IMR-90 (cell line): ENCODE results near the gene SMAD2. TPM values are rescaled to one million over a fixed set of nuclear protein-coding genes. Genes with fewer than 3 reads are reported as not detected.

ENCODE experiments used
- ATAC-seq: fragments of 200-7000 bp; cut with Tn5 transposase; 2 replicates; pipeline ENCODE4 v1.9.1; 2020; ENCODE audit warnings: low read depth, mild to moderate bottlenecking, moderate library complexity
- BruUV-seq: library from RNA; stranded (reverse); fragments of 400-500 nt; replicated peaks from 2 replicates; lab custom pipeline; 2021; lab: Mats Ljungman, UMichigan
- CTCF ChIA-PET: fragments of 300-600 bp; formaldehyde crosslinking; extraction: SDS; loops from one replicate; lab custom pipeline; 2021; ENCODE audit warnings: antibody characterized with exemption; lab: Yijun Ruan, JAX
- POLR2A ChIA-PET: fragments of 300-600 bp; sonication (Branson Sonifier 250); formaldehyde crosslinking; loops from one replicate; lab custom pipeline; 2022; ENCODE audit warnings: antibody characterized with exemption; ENCODE audit not compliant: unreplicated experiment; lab: Charles Lee
- DNase-seq: peaks from one replicate; pipeline ENCODE4 v3.0.0; 2013
- H2AFZ ChIP-seq: replicated peaks from 2 replicates; pipeline ENCODE3; 2013; ENCODE audit warnings: low read length, mild to moderate bottlenecking; ENCODE audit not compliant: poor library complexity
- H2AK5ac ChIP-seq: 2 replicates; pipeline ENCODE4 v1.6.1; 2013; ENCODE audit warnings: low read depth, low read length, inconsistent platforms
- H2AK9ac ChIP-seq: replicated peaks from 2 replicates; pipeline ENCODE3; 2013; ENCODE audit warnings: mild to moderate bottlenecking, low read depth, low read length, moderate library complexity; ENCODE audit not compliant: poor library complexity
- H2BK120ac ChIP-seq: 2 replicates; pipeline ENCODE4 v1.6.1; 2013; ENCODE audit warnings: low read depth, low read length, inconsistent platforms
- H2BK15ac ChIP-seq: 3 replicates; pipeline ENCODE4 v1.6.1; 2013; ENCODE audit warnings: low read depth, low read length, inconsistent platforms
- H2BK20ac ChIP-seq: 2 replicates; pipeline ENCODE4 v1.6.1; 2013; ENCODE audit warnings: low read depth, mild to moderate bottlenecking, inconsistent platforms, low read length, moderate library complexity
- H2BK5ac ChIP-seq: 2 replicates; pipeline ENCODE4 v1.6.1; 2013; ENCODE audit warnings: mild to moderate bottlenecking, low read depth, low read length, inconsistent platforms; ENCODE audit not compliant: poor library complexity, severe bottlenecking
- H3K14ac ChIP-seq: replicated peaks from 2 replicates; pipeline ENCODE4 v1.6.1; 2013; ENCODE audit warnings: low read depth, low read length, inconsistent platforms
- H3K18ac ChIP-seq: 2 replicates; pipeline ENCODE4 v1.6.1; 2013; ENCODE audit warnings: low read depth, low read length, control low read depth
- H3K23ac ChIP-seq: 2 replicates; pipeline ENCODE4 v1.6.1; 2013; ENCODE audit warnings: low read depth, low read length, inconsistent platforms
- H3K27ac ChIP-seq: 2 replicates; pipeline ENCODE4 v1.5.1; 2013; ENCODE audit warnings: mild to moderate bottlenecking, control low read depth, low read length; ENCODE audit not compliant: insufficient read depth
- H3K27me3 ChIP-seq: 2 replicates; pipeline ENCODE4 v1.6.1; 2013; ENCODE audit warnings: low read length; ENCODE audit not compliant: control insufficient read depth, insufficient read depth
- H3K36me3 ChIP-seq: 2 replicates; pipeline ENCODE4 v1.6.1; 2013; ENCODE audit warnings: low read length, mixed read lengths; ENCODE audit not compliant: control insufficient read depth, insufficient read depth
- H3K4ac ChIP-seq: 2 replicates; pipeline ENCODE4 v1.6.1; 2013; ENCODE audit warnings: low read depth, low read length, inconsistent platforms
- H3K4me1 ChIP-seq: 2 replicates; pipeline ENCODE4 v1.6.1; 2013; ENCODE audit warnings: low read length, mixed read lengths; ENCODE audit not compliant: control insufficient read depth, insufficient read depth
- H3K4me2 ChIP-seq: 2 replicates; pipeline ENCODE4 v1.6.1; 2013; ENCODE audit warnings: low read depth, mild to moderate bottlenecking, control low read depth, low read length, moderate library complexity
- H3K4me3 ChIP-seq: 2 replicates; pipeline ENCODE4 v1.5.1; 2013; ENCODE audit warnings: low read depth, mild to moderate bottlenecking, control low read depth, low read length, moderate library complexity; ENCODE audit not compliant: insufficient read depth
- H3K56ac ChIP-seq: 2 replicates; pipeline ENCODE4 v1.6.1; 2013; ENCODE audit warnings: low read length, inconsistent platforms; ENCODE audit not compliant: insufficient read depth; ENCODE audit errors: extremely low read depth
- H3K79me1 ChIP-seq, 2 experiments: 2 replicates each; pipeline ENCODE4 v1.6.1; 2013; ENCODE audit warnings: low read length in 2 of 2, inconsistent platforms in 1 of 2, low read depth in 1 of 2
- H3K9ac ChIP-seq: 2 replicates; pipeline ENCODE4 v1.6.1; 2013; ENCODE audit warnings: low read depth, low read length, control low read depth
- H3K9me1 ChIP-seq: 2 replicates; pipeline ENCODE4 v1.6.1; 2013; ENCODE audit warnings: low read length, inconsistent platforms; ENCODE audit not compliant: insufficient read depth
- H3K9me3 ChIP-seq: 2 replicates; pipeline ENCODE4 v1.6.1; 2013; ENCODE audit warnings: low read length; ENCODE audit not compliant: control insufficient read depth, insufficient read depth
- H4K20me1 ChIP-seq: 2 replicates; pipeline ENCODE4 v1.6.1; 2013; ENCODE audit warnings: low read length, inconsistent platforms; ENCODE audit not compliant: insufficient read depth
- H4K5ac ChIP-seq: 2 replicates; pipeline ENCODE4 v1.6.1; 2013; ENCODE audit warnings: mild to moderate bottlenecking, low read depth, low read length, control low read depth
- H4K8ac ChIP-seq, 2 experiments: 2 replicates each; pipeline ENCODE4 v1.6.1; 2013; ENCODE audit warnings: low read depth in 2 of 2, low read length in 2 of 2, control low read depth in 1 of 2, inconsistent platforms in 1 of 2
- H4K91ac ChIP-seq: 2 replicates; pipeline ENCODE4 v1.6.1; 2013; ENCODE audit warnings: low read depth, low read length, inconsistent platforms; ENCODE audit not compliant: insufficient read depth
- RFX5 ChIP-seq: IDR thresholded peaks from 2 replicates; pipeline ENCODE4 v1.8.0; 2012; ENCODE audit warnings: low read depth, mild to moderate bottlenecking, low read length, moderate library complexity
- WGBS, 2 experiments: methylation state at CpG; one replicate each; pipeline versions ENCODE4 v1.1.5 to v1.1.7; 2013; ENCODE audit warnings: missing lambda C conversion rate in 2 of 2; ENCODE audit not compliant: insufficient read length in 1 of 2; ENCODE audit errors: extremely low coverage in 2 of 2; 5-methylcytosine and 5-hydroxymethylcytosine counted together
- dilution Hi-C: fragments of 300-500 bp; cut with HindIII; formaldehyde crosslinking; loops from one replicate; pipeline ENCODE4 v1.14.3; 2018; ENCODE audit warnings: low sequenced_read_pairs; ENCODE audit not compliant: unreplicated experiment
- in situ Hi-C: fragments of 300-500 bp; cut with MboI; formaldehyde crosslinking; loops from 3 replicates; pipeline ENCODE4 v1.14.3; 2019; ENCODE audit warnings: low sequenced_read_pairs, inconsistent platforms, mixed read lengths
- intact Hi-C: fragments of 100-400 bp; cut with micrococcal nuclease; formaldehyde crosslinking; loops from 2 replicates; pipeline ENCODE4 v1.10.0; 2022
- polyA plus RNA-seq, 3 experiments: library from polyadenylated mRNA; depleted of rRNA; stranded (reverse); fragments of >200 nt; gene quantifications; 2 replicates each; pipeline ENCODE4 v1.2.3, GENCODE V29; 2012; ENCODE audit warnings: low replicate concordance in 1 of 3
- total RNA-seq: library from RNA; depleted of rRNA; stranded (reverse); fragments of >200 nt; gene quantifications from 2 replicates; pipeline ENCODE4 v1.2.3, GENCODE V29; 2012

The SMAD2 gene
- total and polyA plus RNA-seq, 2 of the 4 experiments (the other 2 are of a cell fraction) = 41.7 to 171 TPM

DNA sequence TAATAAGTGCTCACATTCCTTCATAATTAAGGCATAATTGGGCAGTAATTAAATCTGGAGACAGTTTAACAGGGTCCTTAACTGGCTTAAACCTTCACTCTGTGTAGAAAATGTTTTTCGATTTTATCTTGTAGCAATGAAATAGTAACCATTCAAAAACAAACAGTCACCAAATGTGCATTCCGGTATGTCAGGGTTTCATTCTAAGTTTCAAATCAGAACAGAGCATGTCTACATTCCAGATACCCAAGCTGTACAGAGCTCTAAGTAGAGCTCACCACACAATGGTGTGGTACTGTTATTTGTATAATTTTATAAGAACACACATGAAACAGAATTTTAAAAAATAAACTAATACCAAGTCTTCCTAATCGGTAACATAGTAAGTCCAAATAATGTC lies 52.6 kb downstream of the SMAD2 start:
- CTCF ChIA-PET = no interaction called here
- Histone ChIP-seq H3K14ac (no peak overlapping the region), H4K20me1 (peaks cover 13% of the 10 kb centered on the region)

More for the DNA sequence above, 52.6 kb downstream of the SMAD2 start:
- H2AK5ac ChIP-seq = no peak overlapping the region
- no peak overlapping the region for H3K4ac ChIP-seq
- H4K8ac ChIP-seq = no peak overlapping the region
- POLR2A ChIA-PET = no interaction called here
- H3K4me2 ChIP-seq = no peak overlapping the region
- H2AK9ac ChIP-seq = no peak overlapping the region
- H2BK5ac ChIP-seq = no peak overlapping the region
- H2BK20ac ChIP-seq = no peak overlapping the region
- H2BK15ac ChIP-seq = no peak overlapping the region
- dilution Hi-C loops = no loop called here
- whole genome bisulfite sequencing, 2 experiments = no CpG with 5 or more reads among the region's 3 CpGs
- peaks cover 6% of the 10 kb centered on the region for H3K4me1 ChIP-seq
- H3K18ac ChIP-seq = no peak overlapping the region
- H3K56ac ChIP-seq = no peak overlapping the region
- DNase-seq (peak; percentile 29), ATAC-seq (peak; percentile 65)
- H3K79me1 ChIP-seq = peaks cover 12 to 40% of the 10 kb centered on the region in 2 experiments
- H3K9me1 ChIP-seq = peaks cover 5% of the 10 kb centered on the region
- no peak overlapping the region for H2BK120ac ChIP-seq
- 0 out of 2 replicates have a peak, but pooled peaks cover 1% of the 10 kb centered on the region for H3K36me3 ChIP-seq
- no peak overlapping the region for H3K23ac ChIP-seq
- no peaks in the 10 kb centered on the region for H3K27me3 ChIP-seq
- H4K5ac ChIP-seq = no peak overlapping the region
- in situ Hi-C loops = no loop called here
- no peak overlapping the region for H3K9ac ChIP-seq
- no TSS peak for BruUV-seq
- H4K91ac ChIP-seq = no peak overlapping the region
- H3K4me3 ChIP-seq = no peak overlapping the region
- TF ChIP-seq RFX5 = no peak
- intact Hi-C loops = no loop called here
- H3K27ac ChIP-seq = no peak overlapping the region
- H2AFZ ChIP-seq = no peak overlapping the region
- H3K9me3 ChIP-seq = no peaks in the 10 kb centered on the region
